Small intestine (tissue), 7 donors: ENCODE measurements around the gene CCDC88C. TPM values are rescaled to one million over a fixed set of nuclear protein-coding genes. Genes with fewer than 3 reads are reported as not detected.
"Not testable (repeated sequence)": the region's sequence is repeated elsewhere in the genome, so short reads cannot be mapped to it uniquely, and the experiment has no call there.

Source experiments
- DNase-seq, 2 donors: peaks; one replicate each; pipeline versions ENCODE4 v3.0.0 to v3.0.0-alpha.2; 2013
- FAIRE-seq: peaks from 2 replicates; lab custom pipeline; 2012; peaks lifted over from hg19 to GRCh38; lab: Jason Lieb, UNC
- H3K27ac ChIP-seq, 3 donors: one replicate each; pipeline ENCODE4 v1.5.1; 2013; ENCODE audit warnings: low read length in 2 of 3, mild to moderate bottlenecking in 2 of 3, control low read depth in 1 of 3, inconsistent platforms in 1 of 3, low read depth in 1 of 3, moderate library complexity in 1 of 3
- H3K27me3 ChIP-seq, 3 donors: one replicate each; pipeline ENCODE4 v1.6.1; 2013; ENCODE audit warnings: low read length in 3 of 3, inconsistent platforms in 1 of 3; ENCODE audit not compliant: control insufficient read depth in 3 of 3, insufficient read depth in 3 of 3
- H3K36me3 ChIP-seq, 3 donors: one replicate each; pipeline ENCODE4 v1.6.1; 2013; ENCODE audit warnings: low read length in 3 of 3, inconsistent platforms in 1 of 3, low read depth in 1 of 3, mild to moderate bottlenecking in 1 of 3, moderate library complexity in 1 of 3; ENCODE audit not compliant: control insufficient read depth in 3 of 3, insufficient read depth in 2 of 3
- H3K4me1 ChIP-seq, 3 donors: one replicate each; pipeline ENCODE4 v1.6.1; 2013; ENCODE audit warnings: low read length in 2 of 3, inconsistent platforms in 1 of 3, low read depth in 1 of 3, mild to moderate bottlenecking in 1 of 3, moderate library complexity in 1 of 3; ENCODE audit not compliant: control insufficient read depth in 3 of 3, insufficient read depth in 2 of 3
- H3K4me3 ChIP-seq, 3 donors: one replicate each; pipeline ENCODE4 v1.5.1; 2013; ENCODE audit warnings: low read length in 3 of 3, control low read depth in 1 of 3, inconsistent platforms in 1 of 3, low read depth in 1 of 3, mild to moderate bottlenecking in 1 of 3, moderate library complexity in 1 of 3
- H3K9me3 ChIP-seq, 2 donors: one replicate each; pipeline ENCODE4 v1.6.1; 2013; ENCODE audit warnings: low read depth in 1 of 2, low read length in 1 of 2; ENCODE audit not compliant: control insufficient read depth in 2 of 2, insufficient read depth in 1 of 2
- WGBS, 3 donors: extraction: QIAGEN DNeasy Blood & Tissue Kit; methylation state at CpG; one replicate each; pipeline ENCODE4 v1.1.7; 2013; 5-methylcytosine and 5-hydroxymethylcytosine counted together
- polyA plus RNA-seq, 4 donors: library from polyadenylated mRNA; stranded (reverse) in 3 of 4; unstranded in 1 of 4; fragments of 200-250 nt in 3 of 4; fragments of 120-200 nt in 1 of 4; gene quantifications; one replicate each; pipeline versions ENCODE4 v1.2.1 to v1.2.3, GENCODE V29; 2013
- donor health status: healthy with polysubstance abuse.
- donor health status: control.
- donor health status: control.
- donor health status: Bipolar disorder and iron deficiency.
- donor health status: healthy.

The CCDC88C gene
- polyA plus RNA-seq, 4 donors: 13.2 to 25.9 (median 18.3) TPM

DNA sequence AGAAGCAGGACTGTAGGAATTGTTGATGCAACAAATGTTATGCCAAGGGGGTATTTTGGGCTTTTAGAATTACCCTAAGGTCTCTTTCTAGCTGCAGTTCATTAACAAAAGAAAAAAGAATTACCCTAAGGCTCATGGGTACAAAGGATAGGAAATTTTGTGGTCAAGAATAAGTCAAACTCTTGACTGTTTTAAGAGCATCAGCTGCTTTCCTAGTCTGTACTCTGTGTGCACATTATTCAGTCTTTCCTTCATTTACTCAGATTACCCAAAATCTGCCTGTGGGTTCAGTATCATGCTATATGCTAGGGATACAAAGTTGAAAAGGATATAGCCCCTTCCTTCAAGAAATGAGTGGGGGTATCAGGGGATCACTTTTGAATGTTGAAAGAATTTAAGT lies 36.5 kb upstream of the CCDC88C start:
- H3K27ac ChIP-seq: no peak overlapping the region
- H3K27me3 ChIP-seq: no peaks in the 10 kb centered on the region
- DNase-seq (no peak), FAIRE-seq (no peak)
- peaks cover 0 to 4% of the 10 kb centered on the region in 2 donors for H3K9me3 ChIP-seq
- H3K4me1 ChIP-seq: no peaks in the 10 kb centered on the region
- no peak overlapping the region for H3K4me3 ChIP-seq
- H3K36me3 ChIP-seq: peaks cover 8 to 15% (median 8%) of the 10 kb centered on the region in 3 donors

- 56 to 78% (median 65%) methylated on average over 5 of the region's 5 CpGs for WGBS, 3 donors
- Histone ChIP-seq H3K36me3 (peaks cover 8 to 12% (median 8%) of the 10 kb centered on the region in 3 donors), H3K27ac (no peak overlapping the region), H3K4me3 (no peak overlapping the region), H3K27me3 (no peaks in the 10 kb centered on the region), H3K4me1 (no peaks in the 10 kb centered on the region), H3K9me3 (peaks cover 0 to 4% of the 10 kb centered on the region in 2 donors)
- no peak for FAIRE-seq
- peak in 1 of 2 donors; percentile 46 for DNase-seq
These were observed 36.1 kb upstream of the CCDC88C start for GRCh38 chr14:91453744-91454143.

DNA sequence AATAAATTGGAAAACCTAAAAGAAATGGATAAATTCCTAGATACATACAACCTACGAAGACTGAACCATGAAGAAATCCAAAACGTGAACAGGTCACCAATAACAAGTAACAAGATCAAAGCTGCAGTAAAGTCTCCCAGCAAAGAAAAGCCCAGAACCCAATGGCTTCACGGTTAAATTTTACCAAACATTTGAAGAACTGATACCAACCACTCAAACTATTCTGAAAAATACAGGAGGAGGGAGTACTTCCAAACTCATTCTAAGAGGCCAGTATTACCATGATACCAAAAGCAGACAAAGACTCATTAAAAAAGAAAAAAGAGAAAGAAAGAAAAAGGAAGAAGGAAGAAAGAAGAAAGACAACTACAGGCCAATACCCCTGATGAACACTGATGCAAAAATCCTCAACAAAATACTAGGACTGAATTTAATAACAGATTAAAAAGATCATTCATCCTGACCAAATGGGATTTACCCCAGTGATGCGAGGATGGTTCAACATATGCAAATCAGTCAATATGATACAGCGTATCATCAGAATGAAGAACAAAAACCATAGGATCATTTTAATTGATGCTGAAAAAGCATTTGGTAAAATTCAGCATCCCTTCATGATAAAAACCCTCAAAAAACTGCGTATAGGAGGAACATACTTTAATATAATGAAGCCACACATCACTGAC lies 26.9 kb upstream of the CCDC88C start:
- FAIRE-seq: no peak
- 83 to 86% (median 85%) methylated on average over 6 of the region's 6 CpGs for WGBS, 3 donors

DNA sequence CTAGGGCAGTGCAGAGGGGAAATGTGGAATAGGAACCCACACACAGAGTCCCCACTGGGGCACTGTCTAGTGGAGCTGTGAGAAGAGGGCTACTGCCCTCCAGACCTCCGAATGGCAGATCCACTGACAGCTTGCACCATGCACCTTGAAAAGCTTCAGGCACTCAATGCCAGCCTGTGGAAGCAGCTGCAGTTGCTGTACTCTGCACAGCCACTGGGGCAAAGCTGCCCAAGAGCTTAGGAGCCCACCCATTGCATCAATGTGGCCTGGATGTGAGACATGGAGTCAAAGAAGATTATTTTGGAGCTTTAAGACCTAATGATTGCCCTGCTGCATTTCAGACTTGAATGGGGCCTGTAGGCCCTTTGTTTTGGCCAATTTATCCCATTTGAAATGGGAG lies 21.7 kb upstream of the CCDC88C start:
- Histone ChIP-seq H3K4me3 (no peak overlapping the region), H3K36me3 (peaks cover 0 to 3% (median 0%) of the 10 kb centered on the region in 3 donors), H3K27ac (no peak overlapping the region), H3K4me1 (no peaks in the 10 kb centered on the region), H3K27me3 (no peaks in the 10 kb centered on the region), H3K9me3 (peaks cover 0 to 15% of the 10 kb centered on the region in 2 donors)
- DNase-seq: no peak
- FAIRE-seq: no peak
- 94 to 100% (median 98%) methylated on average over 1 of the region's 1 CpG for WGBS, 3 donors

More for the DNA sequence above, 26.9 kb upstream of the CCDC88C start:
- Histone ChIP-seq H3K9me3 (peaks cover 0 to 3% of the 10 kb centered on the region in 2 donors), H3K4me1 (no peaks in the 10 kb centered on the region), H3K36me3 (no peaks in the 10 kb centered on the region), H3K27ac (no peak overlapping the region), H3K27me3 (no peaks in the 10 kb centered on the region), H3K4me3 (no peak overlapping the region)
- DNase-seq: no peak

GRCh38 chr14:91438845-91439244 lies 21.2 kb upstream of the CCDC88C start:
- peaks cover 0 to 3% (median 0%) of the 10 kb centered on the region in 3 donors for H3K36me3 ChIP-seq
- peaks cover 0 to 15% of the 10 kb centered on the region in 2 donors for H3K9me3 ChIP-seq
- H3K4me1 ChIP-seq: no peaks in the 10 kb centered on the region
- FAIRE-seq (no peak), DNase-seq (no peak)
- H3K27ac ChIP-seq: no peak overlapping the region
- no peak overlapping the region for H3K4me3 ChIP-seq
- H3K27me3 ChIP-seq: no peaks in the 10 kb centered on the region

- FAIRE-seq, H3K27me3 ChIP-seq, H3K27ac ChIP-seq, DNase-seq, H3K4me1 ChIP-seq, H3K36me3 ChIP-seq, H3K4me3 ChIP-seq: not testable (repeated sequence)
- H3K9me3 ChIP-seq: peaks cover 0 to 13% of the 10 kb centered on the region in 2 donors
- WGBS, 3 donors: 57 to 85% (median 81%) methylated on average over 13 to 16 of the region's 16 CpGs
These were observed 18.6 kb upstream of the CCDC88C start for GRCh38 chr14:91436266-91436665.

DNA sequence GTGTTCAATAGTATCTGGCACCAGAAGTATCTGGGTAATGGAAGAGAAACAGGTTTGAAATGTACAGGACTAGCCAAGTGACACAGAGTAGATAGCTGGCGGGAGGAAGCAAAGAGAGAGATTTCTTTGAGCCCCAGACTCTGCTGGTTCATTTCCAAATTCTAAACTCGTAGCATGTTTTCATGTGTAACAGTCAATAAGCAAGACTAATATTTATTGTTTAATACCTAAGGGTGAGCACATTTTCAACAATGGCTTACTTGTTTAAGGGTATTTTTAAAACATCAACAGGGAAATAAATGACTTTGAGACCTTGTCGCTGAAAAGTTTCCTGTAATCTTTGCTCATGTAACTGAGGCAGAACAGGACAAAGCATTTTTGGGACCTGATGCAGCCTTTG lies 11.8 kb upstream of the CCDC88C start:
- no peak overlapping the region for H3K4me3 ChIP-seq
- H3K4me1 ChIP-seq: peaks cover 0 to 11% (median 4%) of the 10 kb centered on the region in 3 donors
- FAIRE-seq: no peak
- WGBS, 3 donors: 75 to 81% (median 76%) methylated on average over 3 of the region's 3 CpGs
- DNase-seq: no peak
- no peaks in the 10 kb centered on the region for H3K9me3 ChIP-seq
- no peaks in the 10 kb centered on the region for H3K36me3 ChIP-seq
- no peak overlapping the region for H3K27ac ChIP-seq
- no peaks in the 10 kb centered on the region for H3K27me3 ChIP-seq

GRCh38 chr14:91428931-91429330 lies 11.3 kb upstream of the CCDC88C start:
- FAIRE-seq: not testable (repeated sequence)
- 75 to 88% (median 83%) methylated on average over 1 of the region's 1 CpG for WGBS, 3 donors

More at GRCh38 chr14:91428931-91429330, 11.3 kb upstream of the CCDC88C start:
- H3K4me1 ChIP-seq: peaks cover 0 to 11% (median 4%) of the 10 kb centered on the region in 3 donors
- not testable (repeated sequence) for H3K4me3 ChIP-seq, H3K27ac ChIP-seq, H3K9me3 ChIP-seq, DNase-seq, H3K27me3 ChIP-seq, H3K36me3 ChIP-seq
